Ishikawa (cell line): ENCODE results near the gene ALPG.

Experiments
- CEBPB ChIP-seq: IDR thresholded peaks from 2 replicates; pipeline ENCODE4 v1.6.1; 2012
- CREB1 ChIP-seq: IDR thresholded peaks from 2 replicates; pipeline ENCODE4 v1.6.1; 2012; ENCODE audit warnings: low read depth
- EGR1 ChIP-seq: IDR thresholded peaks from 2 replicates; pipeline ENCODE4 v1.6.1; 2012
- EP300 ChIP-seq: IDR thresholded peaks from 2 replicates; pipeline ENCODE4 v1.6.1; 2012; ENCODE audit warnings: borderline replicate concordance
- FOXM1 ChIP-seq: IDR thresholded peaks from 2 replicates; pipeline ENCODE4 v1.6.1; 2012; ENCODE audit warnings: low read depth, borderline replicate concordance
- NFIC ChIP-seq: IDR thresholded peaks from 2 replicates; pipeline ENCODE4 v1.6.1; 2012
- RAD21 ChIP-seq: IDR thresholded peaks from 2 replicates; pipeline ENCODE4 v1.6.1; 2012; ENCODE audit warnings: low read depth
- TCF12 ChIP-seq: IDR thresholded peaks from 2 replicates; pipeline ENCODE4 v1.6.1; 2012; ENCODE audit warnings: low read depth
- YY1 ChIP-seq: IDR thresholded peaks from 2 replicates; pipeline ENCODE4 v1.6.1; 2012; ENCODE audit warnings: low read depth
- ZBTB7A ChIP-seq: IDR thresholded peaks from 2 replicates; pipeline ENCODE4 v1.6.1; 2012; ENCODE audit warnings: low read depth
- TF ChIP-seq, protein P1 (sequence below): IDR thresholded peaks from 2 replicates; pipeline ENCODE4 v1.6.1; 2012
- TF ChIP-seq, protein P2 (sequence below): IDR thresholded peaks from 2 replicates; pipeline ENCODE4 v1.6.1; 2012
- TF ChIP-seq, protein P3 (sequence below): IDR thresholded peaks from 2 replicates; pipeline ENCODE4 v1.6.1; 2012; ENCODE audit warnings: low read depth, mild to moderate bottlenecking

DNA sequence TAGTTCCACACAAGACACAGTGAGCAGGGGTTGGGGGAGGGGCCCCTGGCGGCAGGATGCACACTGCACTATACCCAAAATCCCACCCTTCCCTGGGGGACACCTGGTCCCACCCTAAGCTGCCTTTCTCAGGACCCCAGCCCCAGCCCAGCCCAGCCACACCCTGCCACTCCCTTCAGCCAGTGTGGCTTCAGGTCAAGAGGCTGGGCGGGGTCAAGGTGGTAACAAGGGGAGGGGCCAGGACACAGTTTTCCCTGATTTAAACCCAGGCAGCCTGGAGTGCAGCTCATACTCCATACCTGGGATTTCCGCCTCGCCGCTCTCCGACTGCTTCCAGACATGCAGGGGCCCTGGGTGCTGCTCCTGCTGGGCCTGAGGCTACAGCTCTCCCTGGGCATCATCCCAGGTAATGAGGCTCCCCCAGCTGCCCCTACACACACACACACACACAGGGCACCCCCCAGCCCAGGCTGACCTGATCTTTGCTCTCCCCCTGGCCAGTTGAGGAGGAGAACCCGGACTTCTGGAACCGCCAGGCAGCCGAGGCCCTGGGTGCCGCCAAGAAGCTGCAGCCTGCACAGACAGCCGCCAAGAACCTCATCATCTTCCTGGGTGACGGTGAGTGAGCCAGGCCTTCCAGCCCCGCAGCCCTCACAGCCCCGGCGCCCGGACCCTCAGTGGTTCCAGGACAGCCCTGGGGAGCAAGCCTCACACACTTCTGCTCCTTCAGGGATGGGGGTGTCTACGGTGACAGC, at the start of gene ALPG:
- TF ChIP-seq EGR1 (no peak), EP300 (no peak), YY1 (no peak), RAD21 (no peak), FOXM1 (no peak), TCF12 (no peak), ZBTB7A (no peak), CEBPB (no peak), NFIC (no peak), CREB1 (no peak)
- TF ChIP-seq, protein P1, sequence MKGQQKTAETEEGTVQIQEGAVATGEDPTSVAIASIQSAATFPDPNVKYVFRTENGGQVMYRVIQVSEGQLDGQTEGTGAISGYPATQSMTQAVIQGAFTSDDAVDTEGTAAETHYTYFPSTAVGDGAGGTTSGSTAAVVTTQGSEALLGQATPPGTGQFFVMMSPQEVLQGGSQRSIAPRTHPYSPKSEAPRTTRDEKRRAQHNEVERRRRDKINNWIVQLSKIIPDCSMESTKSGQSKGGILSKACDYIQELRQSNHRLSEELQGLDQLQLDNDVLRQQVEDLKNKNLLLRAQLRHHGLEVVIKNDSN = no peak
- TF ChIP-seq, protein P2, sequence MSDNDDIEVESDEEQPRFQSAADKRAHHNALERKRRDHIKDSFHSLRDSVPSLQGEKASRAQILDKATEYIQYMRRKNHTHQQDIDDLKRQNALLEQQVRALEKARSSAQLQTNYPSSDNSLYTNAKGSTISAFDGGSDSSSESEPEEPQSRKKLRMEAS = no peak
- TF ChIP-seq, protein P3, sequence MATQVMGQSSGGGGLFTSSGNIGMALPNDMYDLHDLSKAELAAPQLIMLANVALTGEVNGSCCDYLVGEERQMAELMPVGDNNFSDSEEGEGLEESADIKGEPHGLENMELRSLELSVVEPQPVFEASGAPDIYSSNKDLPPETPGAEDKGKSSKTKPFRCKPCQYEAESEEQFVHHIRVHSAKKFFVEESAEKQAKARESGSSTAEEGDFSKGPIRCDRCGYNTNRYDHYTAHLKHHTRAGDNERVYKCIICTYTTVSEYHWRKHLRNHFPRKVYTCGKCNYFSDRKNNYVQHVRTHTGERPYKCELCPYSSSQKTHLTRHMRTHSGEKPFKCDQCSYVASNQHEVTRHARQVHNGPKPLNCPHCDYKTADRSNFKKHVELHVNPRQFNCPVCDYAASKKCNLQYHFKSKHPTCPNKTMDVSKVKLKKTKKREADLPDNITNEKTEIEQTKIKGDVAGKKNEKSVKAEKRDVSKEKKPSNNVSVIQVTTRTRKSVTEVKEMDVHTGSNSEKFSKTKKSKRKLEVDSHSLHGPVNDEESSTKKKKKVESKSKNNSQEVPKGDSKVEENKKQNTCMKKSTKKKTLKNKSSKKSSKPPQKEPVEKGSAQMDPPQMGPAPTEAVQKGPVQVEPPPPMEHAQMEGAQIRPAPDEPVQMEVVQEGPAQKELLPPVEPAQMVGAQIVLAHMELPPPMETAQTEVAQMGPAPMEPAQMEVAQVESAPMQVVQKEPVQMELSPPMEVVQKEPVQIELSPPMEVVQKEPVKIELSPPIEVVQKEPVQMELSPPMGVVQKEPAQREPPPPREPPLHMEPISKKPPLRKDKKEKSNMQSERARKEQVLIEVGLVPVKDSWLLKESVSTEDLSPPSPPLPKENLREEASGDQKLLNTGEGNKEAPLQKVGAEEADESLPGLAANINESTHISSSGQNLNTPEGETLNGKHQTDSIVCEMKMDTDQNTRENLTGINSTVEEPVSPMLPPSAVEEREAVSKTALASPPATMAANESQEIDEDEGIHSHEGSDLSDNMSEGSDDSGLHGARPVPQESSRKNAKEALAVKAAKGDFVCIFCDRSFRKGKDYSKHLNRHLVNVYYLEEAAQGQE = no peak
